ENCODE data around the gene GRIK3.

The GRIK3 gene

GRCh38 chr1:36981771-36982622 is 52.3 kb downstream of the GRIK3 start:
- no peak for FAIRE-seq
- no peak for DNase-seq (ENCODE audit: low spot score)

- FAIRE-seq, result no peak
Measured at GRCh38 chr1:36981126-36981525, 53.2 kb downstream of the GRIK3 start.

GRCh38 chr1:36977731-36978406 is 56.4 kb downstream of the GRIK3 start:
- no peak for FAIRE-seq
- DNase-seq (ENCODE audit: low spot score), result no peak

More at GRCh38 chr1:36981126-36981525, 53.2 kb downstream of the GRIK3 start:
- DNase-seq (ENCODE audit: low spot score), result no peak

- FAIRE-seq (no peak), DNase-seq (ENCODE audit: low spot score) (no peak)
Measured at GRCh38 chr1:36975642-36976041, 58.7 kb downstream of the GRIK3 start.

GRCh38 chr1:36973056-36973455 is 61.3 kb downstream of the GRIK3 start:
- DNase-seq (ENCODE audit: low spot score) (no peak), FAIRE-seq (no peak)

- DNase-seq (ENCODE audit: low spot score), result no peak
- no peak for FAIRE-seq
Measured at GRCh38 chr1:36971852-36972618, 62.3 kb downstream of the GRIK3 start.

GRCh38 chr1:36968730-36969129 is 65.6 kb downstream of the GRIK3 start:
- no peak for DNase-seq (ENCODE audit: low spot score)
- no peak for FAIRE-seq

GRCh38 chr1:36966242-36966641 is 68.1 kb downstream of the GRIK3 start:
- DNase-seq (ENCODE audit: low spot score), result peak; percentile 45
- FAIRE-seq, result no peak

- FAIRE-seq (no peak), DNase-seq (ENCODE audit: low spot score) (no peak)
Measured at GRCh38 chr1:36965275-36966159, 68.8 kb downstream of the GRIK3 start.

- no peak for FAIRE-seq
- no peak for DNase-seq (ENCODE audit: low spot score)
Measured at GRCh38 chr1:36964830-36965229, 69.5 kb downstream of the GRIK3 start.

GRCh38 chr1:36963006-36963405 is 71.3 kb downstream of the GRIK3 start:
- DNase-seq (ENCODE audit: low spot score), result no peak
- FAIRE-seq, result no peak

GRCh38 chr1:36961062-36961615 is 73.2 kb downstream of the GRIK3 start:
- FAIRE-seq (no peak), DNase-seq (ENCODE audit: low spot score) (no peak)

GRCh38 chr1:36956570-36956969 is 77.7 kb downstream of the GRIK3 start:
- no peak for DNase-seq (ENCODE audit: low spot score)
- FAIRE-seq, result no peak

- FAIRE-seq, result no peak
- DNase-seq (ENCODE audit: low spot score), result no peak
Measured at GRCh38 chr1:36955016-36955415, 79.3 kb downstream of the GRIK3 start.

- FAIRE-seq (no peak), DNase-seq (ENCODE audit: low spot score) (no peak)
Measured at GRCh38 chr1:36953061-36953460, 81.3 kb downstream of the GRIK3 start.

- no peak for FAIRE-seq
- DNase-seq (ENCODE audit: low spot score), result no peak
Measured at GRCh38 chr1:36951761-36952160, 82.6 kb downstream of the GRIK3 start.

GRCh38 chr1:36951292-36951750 is 83.0 kb downstream of the GRIK3 start:
- DNase-seq (ENCODE audit: low spot score), result no peak
- no peak for FAIRE-seq

- DNase-seq (ENCODE audit: low spot score), result no peak
- FAIRE-seq, result no peak
Measured at GRCh38 chr1:36950604-36951291, 83.6 kb downstream of the GRIK3 start.

GRCh38 chr1:36948606-36949005 is 85.7 kb downstream of the GRIK3 start:
- DNase-seq (ENCODE audit: low spot score), result no peak
- no peak for FAIRE-seq

GRCh38 chr1:36948147-36948546 is 86.2 kb downstream of the GRIK3 start:
- DNase-seq (ENCODE audit: low spot score) (no peak), FAIRE-seq (no peak)
